Head of caudate nucleus (tissue), 42 donors: ENCODE data around the gene FBXO36.
"Not testable (repeated sequence)": the region's sequence is repeated elsewhere in the genome, so short reads cannot be mapped to it uniquely, and the experiment has no call there.

Experiments used
- DNase-seq, 42 donors: peaks; one replicate each; pipeline versions ENCODE4 v3.0.0 to v3.0.0-alpha.2; 2020 to 2021; ENCODE audit warnings: mixed read lengths in 7 of 42
- intact Hi-C: fragments of 100-400 bp; cut with DNase I; formaldehyde crosslinking; loops from one replicate; pipeline ENCODE4 v1.15.0; 2022

The FBXO36 gene

GRCh38 chr2:229947544-229947943, 25.2 kb downstream of the FBXO36 start:
- no peak for DNase-seq
- intact Hi-C loops: no loop called here

- intact Hi-C loops: no loop called here
- DNase-seq: no peak
Measured at GRCh38 chr2:229952256-229952835, 30.0 kb downstream of the FBXO36 start.

GRCh38 chr2:229955663-229956062, 33.4 kb downstream of the FBXO36 start:
- no peak for DNase-seq
- intact Hi-C loops: no loop called here

- intact Hi-C loops: no loop called here
Measured at GRCh38 chr2:229956491-229956890, 34.2 kb downstream of the FBXO36 start.

GRCh38 chr2:229963596-229963995, 41.3 kb downstream of the FBXO36 start:
- DNase-seq, intact Hi-C loops: not testable (repeated sequence)

More at GRCh38 chr2:229956491-229956890, 34.2 kb downstream of the FBXO36 start:
- no peak for DNase-seq

GRCh38 chr2:229969921-229970320, 47.6 kb downstream of the FBXO36 start:
- DNase-seq: no peak
- intact Hi-C loops: no loop called here

- DNase-seq: no peak
- intact Hi-C loops: no loop called here
Measured at GRCh38 chr2:229970406-229970805, 48.1 kb downstream of the FBXO36 start.

GRCh38 chr2:229971298-229971790, 49.0 kb downstream of the FBXO36 start:
- intact Hi-C loops: no loop called here
- no peak for DNase-seq

- intact Hi-C loops: no loop called here
- DNase-seq: no peak
Measured at GRCh38 chr2:229974266-229974665, 52.0 kb downstream of the FBXO36 start.

- intact Hi-C loops: no loop called here
- peak in 21 of 42 donors; percentile 8 to 54 (median 18) for DNase-seq
Measured at GRCh38 chr2:229980431-229981184, 58.3 kb downstream of the FBXO36 start.

- intact Hi-C loops: no loop called here
- no peak for DNase-seq
Measured at GRCh38 chr2:229993236-229993635, 70.9 kb downstream of the FBXO36 start.

GRCh38 chr2:229996320-229996719, 74.0 kb downstream of the FBXO36 start:
- no peak for DNase-seq
- intact Hi-C loops: no loop called here

GRCh38 chr2:229997565-229997964, 75.3 kb downstream of the FBXO36 start:
- intact Hi-C loops: no loop called here
- no peak for DNase-seq

- DNase-seq: peak in 2 of 42 donors; percentile 3 to 33
- intact Hi-C loops: loop anchor here (10.0 kb wide), 1 partner anchor 155 kb away; no protein-coding TSS in a partner anchor
Measured at GRCh38 chr2:230000118-230000841, 78.0 kb downstream of the FBXO36 start.

- peak; percentile 62 to 91 (median 82) for DNase-seq
- intact Hi-C loops: loop anchor here (10.0 kb wide), 1 partner anchor 147 kb away; no protein-coding TSS in a partner anchor
Measured at GRCh38 chr2:230007931-230008707, 85.8 kb downstream of the FBXO36 start.

GRCh38 chr2:230008708-230009066, 86.4 kb downstream of the FBXO36 start:
- intact Hi-C loops: loop anchor here (10.0 kb wide), 1 partner anchor 146 kb away; no protein-coding TSS in a partner anchor
- DNase-seq: no peak

GRCh38 chr2:230010501-230010900, 88.2 kb downstream of the FBXO36 start:
- intact Hi-C loops: no loop called here

GRCh38 chr2:230011617-230012016, 89.3 kb downstream of the FBXO36 start:
- intact Hi-C loops: no loop called here
- DNase-seq: no peak

More at GRCh38 chr2:230010501-230010900, 88.2 kb downstream of the FBXO36 start:
- no peak for DNase-seq

GRCh38 chr2:230012267-230012884, 90.1 kb downstream of the FBXO36 start:
- intact Hi-C loops: no loop called here
- DNase-seq: no peak
